H9 (cell line): ENCODE data around the gene MGRN1. TPM values are rescaled to one million over a fixed set of nuclear protein-coding genes. Genes with fewer than 3 reads are reported as not detected.

ENCODE experiments used
- DNase-seq: peaks from one replicate; pipeline ENCODE4 v3.0.0-alpha.2; 2017
- H2AFZ ChIP-seq: one replicate; pipeline ENCODE4 v1.6.1; 2013; ENCODE audit warnings: mild to moderate bottlenecking, low read length, control low read depth, moderate library complexity
- H2AK5ac ChIP-seq: 2 replicates; pipeline ENCODE4 v1.6.1; 2013; ENCODE audit warnings: low read length, control low read depth, mixed read lengths; ENCODE audit not compliant: insufficient read length
- H2BK120ac ChIP-seq: one replicate; pipeline ENCODE4 v1.6.1; 2013; ENCODE audit warnings: low read depth, mild to moderate bottlenecking, low read length, control low read depth, inconsistent platforms; ENCODE audit not compliant: poor library complexity, severe bottlenecking
- H2BK12ac ChIP-seq: 2 replicates; pipeline ENCODE4 v1.6.1; 2013; ENCODE audit warnings: low read length, control low read depth, mixed read lengths, low read depth; ENCODE audit not compliant: insufficient read length
- H2BK15ac ChIP-seq: 2 replicates; pipeline ENCODE4 v1.6.1; 2013; ENCODE audit warnings: low read depth, low read length, control low read depth
- H2BK20ac ChIP-seq: one replicate; pipeline ENCODE4 v1.6.1; 2013; ENCODE audit warnings: low read depth, mild to moderate bottlenecking, low read length, control low read depth, inconsistent platforms; ENCODE audit not compliant: poor library complexity, severe bottlenecking
- H2BK5ac ChIP-seq: 2 replicates; pipeline ENCODE4 v1.6.1; 2013; ENCODE audit warnings: low read length, control low read depth, mixed read lengths; ENCODE audit not compliant: insufficient read length
- H3K14ac ChIP-seq: 2 replicates; pipeline ENCODE4 v1.6.1; 2013; ENCODE audit warnings: low read length, control low read depth; ENCODE audit not compliant: insufficient read depth
- H3K18ac ChIP-seq: 2 replicates; pipeline ENCODE4 v1.6.1; 2013; ENCODE audit warnings: low read depth, mild to moderate bottlenecking, mixed read lengths, low read length, control low read depth; ENCODE audit not compliant: insufficient read length
- H3K23ac ChIP-seq: 2 replicates; pipeline ENCODE4 v1.6.1; 2013; ENCODE audit warnings: low read length, control low read depth, mixed read lengths, low read depth; ENCODE audit not compliant: insufficient read length
- H3K23me2 ChIP-seq: 2 replicates; pipeline ENCODE4 v1.6.1; 2013; ENCODE audit warnings: low read depth, mild to moderate bottlenecking, mixed read lengths, low read length, control low read depth; ENCODE audit not compliant: insufficient read length, poor library complexity, severe bottlenecking
- H3K27ac ChIP-seq: 2 replicates; pipeline ENCODE4 v1.5.1; 2013; ENCODE audit warnings: low read length, control low read depth, mixed read lengths, low read depth; ENCODE audit not compliant: insufficient read length
- H3K27me3 ChIP-seq: 2 replicates; pipeline ENCODE4 v1.6.1; 2013; ENCODE audit warnings: low read length, control low read depth, inconsistent platforms; ENCODE audit not compliant: insufficient read depth
- H3K4ac ChIP-seq: 2 replicates; pipeline ENCODE4 v1.6.1; 2013; ENCODE audit warnings: low read depth, mild to moderate bottlenecking, control low read depth, inconsistent platforms, low read length, moderate library complexity
- H3K4me1 ChIP-seq: 2 replicates; pipeline ENCODE4 v1.6.1; 2013; ENCODE audit warnings: low read length, control low read depth, inconsistent platforms; ENCODE audit not compliant: insufficient read depth
- H3K4me2 ChIP-seq: 2 replicates; pipeline ENCODE4 v1.6.1; 2013; ENCODE audit warnings: low read length, control low read depth, mixed read lengths; ENCODE audit not compliant: insufficient read length, insufficient read depth
- H3K56ac ChIP-seq: 2 replicates; pipeline ENCODE4 v1.6.1; 2013; ENCODE audit warnings: low read depth, mild to moderate bottlenecking, mixed read lengths, low read length, control low read depth; ENCODE audit not compliant: insufficient read length
- H3K79me1 ChIP-seq: 2 replicates; pipeline ENCODE4 v1.6.1; 2013; ENCODE audit warnings: low read depth, mild to moderate bottlenecking, moderate library complexity, low read length, control low read depth, inconsistent platforms; ENCODE audit not compliant: insufficient read depth, poor library complexity, severe bottlenecking
- H3K79me2 ChIP-seq: 2 replicates; pipeline ENCODE4 v1.6.1; 2013; ENCODE audit warnings: low read length, control low read depth, inconsistent platforms; ENCODE audit not compliant: insufficient read depth
- H3K9ac ChIP-seq: 2 replicates; pipeline ENCODE4 v1.6.1; 2013; ENCODE audit warnings: low read length, control low read depth, mixed read lengths; ENCODE audit not compliant: insufficient read length; ENCODE audit errors: extremely low read depth
- H3K9me3 ChIP-seq: one replicate; pipeline ENCODE4 v1.6.1; 2013; ENCODE audit warnings: low read depth, low read length, inconsistent platforms; ENCODE audit not compliant: control insufficient read depth
- H3T11ph ChIP-seq: one replicate; pipeline ENCODE4 v1.6.1; 2013; ENCODE audit warnings: mild to moderate bottlenecking, low read length, control low read depth, inconsistent platforms
- H4K20me1 ChIP-seq: one replicate; pipeline ENCODE4 v1.6.1; 2013; ENCODE audit not compliant: control insufficient read depth, insufficient read length, insufficient read depth
- H4K5ac ChIP-seq: 2 replicates; pipeline ENCODE4 v1.6.1; 2013; ENCODE audit warnings: low read depth, mild to moderate bottlenecking, mixed read lengths, low read length, control low read depth; ENCODE audit not compliant: insufficient read length
- H4K8ac ChIP-seq: replicated peaks from 2 replicates; pipeline ENCODE4 v1.6.1; 2013; ENCODE audit warnings: low read length, control low read depth, mixed read lengths, low read depth; ENCODE audit not compliant: insufficient read length
- H4K91ac ChIP-seq: 2 replicates; pipeline ENCODE4 v1.6.1; 2013; ENCODE audit warnings: low read depth, mild to moderate bottlenecking, moderate library complexity, mixed read lengths, low read length, control low read depth; ENCODE audit not compliant: insufficient read length
- H3K27ac Mint-ChIP-seq, 3 experiments: 2 replicates in 2 of 3; 3 replicates in 1 of 3; pipeline ENCODE4 v1.8.0; 2020 to 2021; ENCODE audit warnings: mixed read lengths in 3 of 3, mild to moderate bottlenecking in 1 of 3, moderate library complexity in 1 of 3
- H3K27me3 Mint-ChIP-seq: 2 replicates; pipeline ENCODE4 v1.8.0; 2021; ENCODE audit warnings: low read depth, mild to moderate bottlenecking, moderate library complexity, mixed read lengths
- H3K36me3 Mint-ChIP-seq, 3 experiments: 2 replicates in 2 of 3; 3 replicates in 1 of 3; pipeline ENCODE4 v1.8.0; 2020 to 2021; ENCODE audit warnings: low read depth in 3 of 3, mixed read lengths in 3 of 3; ENCODE audit not compliant: insufficient read depth in 1 of 3
- H3K4me1 Mint-ChIP-seq, 2 experiments: 2 replicates each; pipeline ENCODE4 v1.8.0; 2020; ENCODE audit warnings: mixed read lengths in 2 of 2
- H3K4me3 Mint-ChIP-seq, 2 experiments: 2 replicates in 1 of 2; 3 replicates in 1 of 2; pipeline ENCODE4 v1.8.0; 2020 to 2021; ENCODE audit warnings: mild to moderate bottlenecking in 2 of 2, mixed read lengths in 2 of 2, moderate library complexity in 1 of 2
- H3K9me3 Mint-ChIP-seq, 2 experiments: 2 replicates in 1 of 2; 3 replicates in 1 of 2; pipeline ENCODE4 v1.8.0; 2020; ENCODE audit warnings: mild to moderate bottlenecking in 2 of 2, mixed read lengths in 2 of 2, moderate library complexity in 1 of 2
- CTCF ChIP-seq: fragments of 200-600 bp; sonication (generic); conservative IDR thresholded peaks from 3 replicates; pipeline ENCODE4 v1.8.0; 2021; ENCODE audit warnings: antibody characterized with exemption, mild to moderate bottlenecking
- WGBS: extraction: QIAGEN DNeasy Blood & Tissue Kit; methylation state at CpG from one replicate; pipeline ENCODE4 v1.1.7; 2013; ENCODE audit warnings: missing lambda C conversion rate, low lambda C conversion rate, mixed read lengths; ENCODE audit not compliant: insufficient read length; ENCODE audit errors: extremely low coverage; 5-methylcytosine and 5-hydroxymethylcytosine counted together
- total RNA-seq: library from RNA; stranded (reverse); gene quantifications from 2 replicates; pipeline ENCODE4 v1.2.1, GENCODE V29; 2021

MGRN1 gene
- total RNA-seq, 1 experiment from 2014 or later: 91.6 TPM

- DNase-seq: no peak
- H3K27me3 ChIP-seq: no peaks in the 10 kb centered on the region
- no peak overlapping the region for H3K18ac ChIP-seq
- no peak overlapping the region for H3K23ac ChIP-seq
- H2BK120ac ChIP-seq: no peak overlapping the region
- no peak overlapping the region for H2AK5ac ChIP-seq
- no peak overlapping the region for H4K8ac ChIP-seq
- no peak overlapping the region for H3K14ac ChIP-seq
- no peak overlapping the region for H3K9ac ChIP-seq
- Mint-ChIP-seq H3K36me3 (peaks cover under 1 to 32% (median 5%) of the 10 kb centered on the region in 3 experiments; a peak in 5 of 7 replicates), H3K4me3 (no peak overlapping the region), H3K4me1 (peaks cover 2 to 8% of the 10 kb centered on the region in 2 experiments; a peak in 3 of 4 replicates), H3K27ac (no peak overlapping the region; a peak in 1 of 7 replicates), H3K9me3 (no peaks in the 10 kb centered on the region), H3K27me3 (no peaks in the 10 kb centered on the region)
- no peak overlapping the region for H2BK15ac ChIP-seq
- H4K20me1 ChIP-seq: no peaks in the 10 kb centered on the region
- H3K79me2 ChIP-seq: no peaks in the 10 kb centered on the region
- H2AFZ ChIP-seq: no peak overlapping the region
- no peak overlapping the region for H3K4ac ChIP-seq
- H4K5ac ChIP-seq: no peak overlapping the region
- no peak overlapping the region for H2BK5ac ChIP-seq
- H3K4me2 ChIP-seq: no peak overlapping the region
- H2BK20ac ChIP-seq: no peak overlapping the region
- H3K23me2 ChIP-seq: no peaks in the 10 kb centered on the region
- no peak overlapping the region for H3K56ac ChIP-seq
- H4K91ac ChIP-seq: no peak overlapping the region
- TF ChIP-seq CTCF: no peak
- H3K9me3 ChIP-seq: no peaks in the 10 kb centered on the region
- H3K4me1 ChIP-seq: no peaks in the 10 kb centered on the region; the same call in 1 of the 2 replicates
- H3K27ac ChIP-seq: no peak overlapping the region
- H2BK12ac ChIP-seq: no peak overlapping the region
- no peaks in the 10 kb centered on the region for H3K79me1 ChIP-seq
- no peak overlapping the region for H3T11ph ChIP-seq
- WGBS: no CpG with 5 or more reads among the region's 9 CpGs
These were observed 53.4 kb downstream of the MGRN1 start for GRCh38 chr16:4677994-4678393.
